NCI-H748 treated with DMSO at 0.1 percent for 48 hours (cell line): ENCODE data around the gene EBF3.

Experiments used
- DNase-seq: peaks from one replicate; lab custom pipeline; 2025; lab: John Stamatoyannopoulos, UW

EBF3 gene

DNA sequence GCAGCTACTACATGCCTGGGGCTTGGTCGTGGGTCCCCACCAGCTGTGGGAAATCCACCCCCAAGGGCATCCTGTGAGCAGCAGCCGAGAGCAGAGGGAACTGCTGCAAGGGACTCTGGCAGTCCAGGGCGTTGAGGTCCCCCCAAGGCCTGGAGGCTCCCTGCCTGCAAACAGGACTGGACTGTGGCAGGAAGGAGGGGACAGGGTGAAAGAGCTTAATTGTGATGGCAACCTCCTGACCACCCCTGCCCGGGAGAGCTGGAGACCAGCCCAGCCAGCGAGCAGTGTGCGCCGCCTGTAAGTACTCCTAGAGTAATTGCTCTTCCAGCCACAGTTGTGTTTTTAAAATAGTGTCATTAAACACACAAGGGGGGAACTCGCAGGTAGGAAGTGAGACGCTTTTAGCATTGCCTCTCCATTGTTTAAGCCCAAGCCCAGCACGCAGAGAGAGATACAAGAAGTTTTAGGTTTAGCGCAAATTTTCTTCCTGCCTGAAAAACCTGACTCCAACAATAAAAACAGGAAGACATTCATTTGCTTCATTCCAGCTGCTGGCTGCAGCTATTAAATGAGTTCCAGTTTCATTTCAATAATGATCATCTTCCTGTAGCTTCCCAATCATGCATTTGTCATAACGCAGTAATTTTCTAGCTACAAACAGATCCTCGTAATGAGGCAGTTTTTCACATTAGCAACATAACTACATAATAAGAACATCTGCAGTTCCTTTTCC, 111.1 kb downstream of the EBF3 start:
- DNase-seq = peak; percentile 34

GRCh38 chr10:129851941-129852640, 112.0 kb downstream of the EBF3 start:
- DNase-seq = no peak

GRCh38 chr10:129850790-129851189, 113.3 kb downstream of the EBF3 start:
- DNase-seq = no peak

- DNase-seq = no peak
These were observed 113.8 kb downstream of the EBF3 start for GRCh38 chr10:129850316-129850715.

GRCh38 chr10:129849853-129850252, 114.2 kb downstream of the EBF3 start:
- DNase-seq = no peak

DNA sequence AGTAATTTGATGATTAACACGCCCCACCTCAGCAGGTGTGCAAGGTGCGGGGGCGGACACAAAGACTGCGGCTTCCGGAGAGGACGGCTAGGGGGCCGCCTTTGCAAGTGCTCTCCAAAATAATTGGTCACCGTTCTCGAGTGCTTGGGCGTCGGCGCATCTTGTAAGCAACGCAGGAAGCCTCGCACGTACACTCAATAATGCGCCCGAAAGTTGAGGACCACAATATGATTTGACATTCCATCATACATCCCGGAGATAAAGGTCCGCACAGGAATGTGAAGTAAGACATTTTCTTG, 114.7 kb downstream of the EBF3 start:
- DNase-seq = peak; percentile 36

GRCh38 chr10:129848696-129849451, 115.2 kb downstream of the EBF3 start:
- DNase-seq = peak; percentile 36

DNA sequence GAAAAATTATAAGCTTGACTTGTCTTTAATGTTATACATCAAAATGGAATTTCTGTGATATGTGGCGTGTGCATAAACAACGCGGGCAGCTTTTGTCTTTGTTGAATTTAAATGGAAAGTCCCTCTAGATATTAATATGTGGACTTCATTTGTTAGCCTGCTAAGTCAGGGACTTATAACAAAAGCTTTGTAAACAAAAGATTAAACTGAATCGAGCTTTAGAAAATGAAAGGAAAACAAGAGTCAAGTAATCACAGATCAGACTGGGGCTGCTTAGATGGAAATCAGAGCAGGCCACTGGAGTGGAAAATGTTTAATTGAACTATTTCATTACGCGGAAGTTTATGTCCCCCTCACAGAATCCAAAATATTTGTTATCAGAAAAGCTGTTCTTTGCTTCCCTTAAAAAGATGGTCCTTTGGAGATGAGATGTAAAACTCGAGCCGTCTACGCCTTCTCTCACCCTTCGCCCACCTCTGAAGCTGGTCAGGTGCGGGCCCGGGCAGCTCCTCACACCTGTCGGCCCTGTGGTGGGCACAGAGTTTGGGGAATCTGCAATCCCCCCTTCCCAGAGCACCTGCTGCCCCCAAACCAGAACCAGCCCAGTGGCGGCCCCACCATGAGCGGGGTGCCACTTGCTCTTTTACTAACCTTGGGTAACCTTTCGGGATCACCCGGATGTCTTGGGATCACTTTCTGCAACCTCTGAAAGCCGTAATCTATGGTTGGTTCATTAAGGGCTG, 116.2 kb downstream of the EBF3 start:
- DNase-seq = no peak

DNA sequence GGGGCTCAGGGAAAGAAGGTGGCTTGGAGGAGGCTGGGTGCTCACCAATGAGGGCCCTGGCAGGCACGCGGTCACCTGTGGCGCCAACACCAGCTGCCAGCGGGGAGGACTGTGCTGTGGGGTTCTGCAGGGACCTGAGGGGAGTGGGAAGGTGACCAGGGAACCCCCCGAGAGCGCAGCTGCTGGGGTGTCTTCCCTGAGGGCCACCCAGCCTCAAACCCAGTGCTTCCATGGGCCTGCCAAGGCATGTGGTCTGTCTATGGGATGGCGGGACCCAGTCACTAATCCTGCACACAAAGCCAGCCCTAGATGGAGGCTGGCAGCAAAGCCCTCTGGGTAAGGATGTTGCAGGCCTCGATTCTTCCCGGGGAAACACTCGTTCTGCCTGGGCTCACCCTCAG, 117.1 kb downstream of the EBF3 start:
- DNase-seq = no peak

- peak; percentile 33 for DNase-seq
These were observed 118.8 kb downstream of the EBF3 start for GRCh38 chr10:129845111-129845753.

GRCh38 chr10:129844216-129844766, 119.8 kb downstream of the EBF3 start:
- DNase-seq = no peak

GRCh38 chr10:129843702-129844101, 120.4 kb downstream of the EBF3 start:
- DNase-seq = no peak

DNA sequence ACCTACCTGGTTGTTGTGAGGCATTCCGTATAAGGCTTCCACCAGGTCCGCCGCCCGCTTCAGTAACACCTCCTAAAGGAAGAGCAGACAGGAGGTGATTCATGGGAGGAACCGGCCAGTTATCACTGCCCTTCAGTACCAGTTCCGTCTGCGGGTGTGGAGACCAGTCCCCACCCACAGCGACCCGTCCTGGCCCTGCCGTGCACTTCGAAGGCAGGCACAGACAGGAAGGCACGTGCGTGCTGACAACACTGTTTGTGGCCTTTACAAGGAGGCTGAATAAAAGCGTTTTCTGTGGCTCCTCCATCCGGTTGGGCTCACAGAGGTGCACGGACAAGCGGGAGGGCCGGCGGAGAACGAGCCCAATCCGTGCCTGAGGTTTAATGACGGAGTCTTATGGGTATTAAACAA, 120.9 kb downstream of the EBF3 start:
- DNase-seq = no peak

GRCh38 chr10:129842031-129842430, 122.0 kb downstream of the EBF3 start:
- DNase-seq = no peak

- DNase-seq = no peak
These were observed 122.5 kb downstream of the EBF3 start for GRCh38 chr10:129841590-129841989.

- no peak for DNase-seq
These were observed 123.0 kb downstream of the EBF3 start for GRCh38 chr10:129841071-129841470.

DNA sequence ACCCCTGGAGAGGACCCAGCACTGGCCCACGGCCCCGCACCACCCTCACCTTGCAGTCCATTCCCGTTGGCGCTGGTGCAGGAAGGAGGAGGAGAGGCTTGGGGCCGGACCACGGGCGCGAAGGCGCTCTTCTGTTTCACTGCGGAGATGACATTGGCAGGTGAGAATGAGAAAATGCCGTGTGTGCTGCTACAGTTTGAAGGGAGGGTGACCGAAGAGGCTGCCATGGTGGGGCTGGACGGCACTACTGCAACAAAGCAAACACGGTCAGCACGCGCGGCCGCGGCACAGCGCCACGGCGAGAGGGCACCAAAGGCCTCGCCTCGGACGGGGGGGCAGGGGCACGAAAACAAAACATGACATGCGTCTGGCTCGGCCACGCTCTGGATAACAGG, 123.9 kb downstream of the EBF3 start:
- no peak for DNase-seq

- no peak for DNase-seq
These were observed 124.5 kb downstream of the EBF3 start for GRCh38 chr10:129839285-129840195.

- DNase-seq = no peak
These were observed 125.3 kb downstream of the EBF3 start for GRCh38 chr10:129838794-129839193.

DNA sequence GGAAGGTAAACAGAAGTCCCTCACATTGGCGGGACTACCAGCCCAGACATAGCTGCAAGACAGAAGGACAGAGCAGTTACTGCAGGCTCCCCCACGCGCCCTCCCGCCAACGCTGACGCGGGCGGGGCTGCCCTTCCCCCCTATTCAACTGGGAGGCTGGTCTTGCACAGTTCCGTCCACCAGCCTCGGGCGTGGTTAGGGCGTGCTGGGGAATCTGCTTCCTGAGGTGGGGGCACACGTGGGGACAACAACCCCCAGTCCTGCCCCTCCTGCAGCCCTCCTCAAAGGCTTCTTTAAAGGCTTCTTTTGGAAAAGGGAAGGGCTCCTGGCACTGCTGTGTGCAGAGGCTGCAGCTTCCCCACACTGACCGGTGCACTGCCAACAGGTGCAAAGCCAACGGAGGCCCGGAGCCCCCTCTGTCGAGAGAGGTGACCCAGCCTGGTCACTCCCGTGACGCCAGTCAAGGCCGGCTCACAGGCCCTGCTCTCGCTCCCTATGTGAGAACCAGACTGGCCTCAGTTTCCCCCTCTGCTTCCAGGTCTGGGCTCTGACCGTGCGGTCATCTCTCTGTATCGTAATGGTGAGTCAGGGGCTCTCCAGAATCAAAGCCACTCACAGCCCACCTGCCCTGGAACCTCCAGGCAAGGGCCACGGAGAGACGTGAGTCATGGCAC, 126.0 kb downstream of the EBF3 start:
- DNase-seq = no peak
